ENCODE data around the gene BCLAF3.

- TF ChIP-seq CTCF (IDR thresholded peaks at IDR 0.05; ENCODE audit: poor library complexity) (no peak), EZH2 (IDR thresholded peaks at IDR 0.05; ENCODE audit: borderline replicate concordance) (no peak)
Measured at GRCh38 chrX:19966056-19966455, 24.8 kb downstream of the BCLAF3 start.

All from hepatocyte (in vitro differentiated cells).